ENCODE data around the gene LUC7L2. TPM values are rescaled to one million over a fixed set of nuclear protein-coding genes. Genes with fewer than 3 reads are reported as not detected.
A peak's percentile ranks its signal among the peaks of the same experiment; 100 is the strongest.
"Not testable (repeated sequence)": the region's sequence is repeated elsewhere in the genome, so short reads cannot be mapped to it uniquely, and the experiment has no call there.

The LUC7L2 gene
- total RNA-seq, 3 donors from 2014 or later (not counting 1 experiment from before 2014, with no cell fraction given), result 183 to 192 (median 186) TPM

- TF ChIP-seq CTCF (IDR thresholded peaks at IDR 0.05), result no peak
- Mint-ChIP-seq H3K27me3 (ENCODE audit: low read depth in 2 of 2) (no peaks in the 10 kb centered on the region), H3K4me1 (no peaks in the 10 kb centered on the region), H3K27ac (no peak overlapping the region), H3K4me3 (no peak overlapping the region), H3K9me3 (no peaks in the 10 kb centered on the region), H3K36me3 (peaks cover 35% of the 10 kb centered on the region)
- H3K9me3 ChIP-seq (ENCODE audit: control insufficient read depth, insufficient read depth, low read length), result no peaks in the 10 kb centered on the region
- 100% methylated on average over 2 of the region's 2 CpGs for WGBS (ENCODE audit: insufficient coverage)
- H3K27ac ChIP-seq (ENCODE audit: low read length), result no peak overlapping the region
- DNase-seq (no peak), ATAC-seq (no peak)
- H3K36me3 ChIP-seq (ENCODE audit: control insufficient read depth, insufficient read depth, low read length), result peaks cover 73% of the 10 kb centered on the region
- H3K4me1 ChIP-seq (ENCODE audit: control insufficient read depth, insufficient read depth, low read length), result no peaks in the 10 kb centered on the region
- intact Hi-C loops (cut with micrococcal nuclease), result no loop called here
- H3K4me3 ChIP-seq (ENCODE audit: low read length), result no peak overlapping the region
- no peaks in the 10 kb centered on the region for H3K27me3 ChIP-seq (ENCODE audit: control insufficient read depth, insufficient read depth, low read length)
Observed at GRCh38 chr7:139403601-139404000, 43.9 kb downstream of the LUC7L2 start.

- ATAC-seq (no peak), DNase-seq (no peak)
- no peaks in the 10 kb centered on the region for H3K9me3 Mint-ChIP-seq
- TF ChIP-seq CTCF (IDR thresholded peaks at IDR 0.05), result no peak
- H3K27ac Mint-ChIP-seq, result no peak overlapping the region
- no peaks in the 10 kb centered on the region for H3K4me1 ChIP-seq (ENCODE audit: control insufficient read depth, insufficient read depth, low read length)
- no CpG with 5 or more reads among the region's 1 CpG for WGBS (ENCODE audit: insufficient coverage)
- H3K9me3 ChIP-seq (ENCODE audit: control insufficient read depth, insufficient read depth, low read length), result no peaks in the 10 kb centered on the region
- no peak overlapping the region for H3K4me3 ChIP-seq (ENCODE audit: low read length)
- H3K4me3 Mint-ChIP-seq, result no peak overlapping the region
- peaks cover 29% of the 10 kb centered on the region for H3K36me3 Mint-ChIP-seq
- H3K4me1 Mint-ChIP-seq, result no peaks in the 10 kb centered on the region
- H3K27me3 ChIP-seq (ENCODE audit: control insufficient read depth, insufficient read depth, low read length), result no peaks in the 10 kb centered on the region
- intact Hi-C loops (cut with micrococcal nuclease), result no loop called here
- H3K36me3 ChIP-seq (ENCODE audit: control insufficient read depth, insufficient read depth, low read length), result peaks cover 76% of the 10 kb centered on the region
- no peak overlapping the region for H3K27ac ChIP-seq (ENCODE audit: low read length)
- no peaks in the 10 kb centered on the region for H3K27me3 Mint-ChIP-seq (ENCODE audit: low read depth in 2 of 2)
Observed at GRCh38 chr7:139407555-139407954, 47.9 kb downstream of the LUC7L2 start.

GRCh38 chr7:139414743-139415402, 55.2 kb downstream of the LUC7L2 start:
- H3K9me3 ChIP-seq (ENCODE audit: control insufficient read depth, insufficient read depth, low read length); intact Hi-C loops (cut with micrococcal nuclease); H3K9me3 Mint-ChIP-seq; H3K4me3 ChIP-seq (ENCODE audit: low read length); H3K4me1 Mint-ChIP-seq; DNase-seq; H3K4me1 ChIP-seq (ENCODE audit: control insufficient read depth, insufficient read depth, low read length); H3K4me3 Mint-ChIP-seq; H3K27me3 ChIP-seq (ENCODE audit: control insufficient read depth, insufficient read depth, low read length); H3K27ac Mint-ChIP-seq; ATAC-seq; H3K27ac ChIP-seq (ENCODE audit: low read length); H3K27me3 Mint-ChIP-seq (ENCODE audit: low read depth in 2 of 2): not testable (repeated sequence)
- peaks cover 75% of the 10 kb centered on the region for H3K36me3 ChIP-seq (ENCODE audit: control insufficient read depth, insufficient read depth, low read length)
- WGBS (ENCODE audit: insufficient coverage), result over 99% methylated on average over 5 of the region's 6 CpGs
- peaks cover 21% of the 10 kb centered on the region for H3K36me3 Mint-ChIP-seq

GRCh38 chr7:139416405-139416804, 56.7 kb downstream of the LUC7L2 start:
- H3K27ac ChIP-seq (ENCODE audit: low read length), result no peak overlapping the region

More at GRCh38 chr7:139416405-139416804, 56.7 kb downstream of the LUC7L2 start:
- no peak for TF ChIP-seq CTCF (IDR thresholded peaks at IDR 0.05)
- intact Hi-C loops (cut with micrococcal nuclease), result no loop called here
- Histone ChIP-seq H3K9me3 (ENCODE audit: control insufficient read depth, insufficient read depth, low read length) (no peaks in the 10 kb centered on the region), H3K36me3 (ENCODE audit: control insufficient read depth, insufficient read depth, low read length) (peaks cover 68% of the 10 kb centered on the region), H3K4me1 (ENCODE audit: control insufficient read depth, insufficient read depth, low read length) (no peaks in the 10 kb centered on the region), H3K27me3 (ENCODE audit: control insufficient read depth, insufficient read depth, low read length) (no peaks in the 10 kb centered on the region), H3K4me3 (ENCODE audit: low read length) (no peak overlapping the region)
- DNase-seq (no peak), ATAC-seq (no peak)
- Mint-ChIP-seq H3K4me1 (no peaks in the 10 kb centered on the region), H3K27me3 (ENCODE audit: low read depth in 2 of 2) (no peaks in the 10 kb centered on the region), H3K9me3 (no peaks in the 10 kb centered on the region), H3K36me3 (peaks cover 21% of the 10 kb centered on the region), H3K4me3 (no peak overlapping the region), H3K27ac (peak overlapping the region; percentile 24 to 57)
- WGBS (ENCODE audit: insufficient coverage), result 95% methylated on average over 3 of the region's 3 CpGs
